Neural cell (in vitro differentiated cells): Measurements from ENCODE around the gene PTPN3. TPM values are rescaled to one million over a fixed set of nuclear protein-coding genes. Genes with fewer than 3 reads are reported as not detected.

Source experiments
- H2AFZ ChIP-seq: fragments of 200-600, 300-800 bp; sonication (generic), shearing (Covaris generic); 2 replicates; pipeline ENCODE4 v1.6.0; 2014; ENCODE audit warnings: low read depth, mild to moderate bottlenecking, antibody characterized with exemption, low read length, moderate library complexity
- H3F3A ChIP-seq: fragments of 200-600 bp; shearing (Covaris generic); 2 replicates; pipeline ENCODE4 v1.6.1; 2016; ENCODE audit warnings: mild to moderate bottlenecking, moderate library complexity, mixed read lengths, antibody characterized with exemption, low read length; ENCODE audit not compliant: insufficient read depth, poor library complexity, severe bottlenecking
- H3K27ac ChIP-seq: fragments of 200-600, 300-800 bp; sonication (generic), shearing (Covaris generic); 2 replicates; pipeline ENCODE4 v1.5.1; 2014; ENCODE audit warnings: mild to moderate bottlenecking, low read length, moderate library complexity
- H3K27me3 ChIP-seq: fragments of 300-800, 200-600 bp; sonication (generic), shearing (Covaris generic); 2 replicates; pipeline ENCODE4 v1.6.0; 2014; ENCODE audit warnings: mild to moderate bottlenecking, low read depth, low read length, moderate library complexity; ENCODE audit not compliant: insufficient read depth
- H3K36me3 ChIP-seq: fragments of 300-800, 200-600 bp; sonication (generic), shearing (Covaris generic); 2 replicates; pipeline ENCODE4 v1.5.1; 2014; ENCODE audit warnings: mild to moderate bottlenecking, antibody characterized with exemption, low read length, moderate library complexity; ENCODE audit not compliant: insufficient read depth
- H3K4me2 ChIP-seq: fragments of 300-800, 200-600 bp; sonication (generic), shearing (Covaris generic); 2 replicates; pipeline ENCODE4 v1.6.0; 2014; ENCODE audit warnings: mild to moderate bottlenecking, low read length
- H3K4me3 ChIP-seq: fragments of 300-800, 200-600 bp; sonication (generic), shearing (Covaris generic); 2 replicates; pipeline ENCODE4 v1.5.1; 2014; ENCODE audit warnings: mild to moderate bottlenecking, low read length, moderate library complexity
- H3K79me2 ChIP-seq: fragments of 200-600 bp; shearing (Covaris generic); replicated peaks from 2 replicates; pipeline ENCODE4 v1.6.0; 2014; ENCODE audit warnings: mild to moderate bottlenecking, low read length, moderate library complexity; ENCODE audit not compliant: insufficient read depth
- H3K9ac ChIP-seq: fragments of 300-800, 200-600 bp; sonication (generic), shearing (Covaris generic); 2 replicates; pipeline ENCODE4 v1.6.1; 2016; ENCODE audit warnings: mild to moderate bottlenecking, low read length, mixed read lengths
- H3K9me2 ChIP-seq: fragments of 200-600 bp; shearing (Covaris generic); 2 replicates; pipeline ENCODE4 v1.6.1; 2016; ENCODE audit warnings: mild to moderate bottlenecking, low read length, mixed read lengths; ENCODE audit not compliant: insufficient read depth
- H3K9me3 ChIP-seq: fragments of 200-600, 300-800 bp; sonication (generic), shearing (Covaris generic); 2 replicates; pipeline ENCODE4 v1.6.1; 2016; ENCODE audit warnings: mild to moderate bottlenecking, mixed run types, low read length, moderate library complexity, mixed read lengths
- H4K20me1 ChIP-seq: fragments of 200-600 bp; shearing (Covaris generic); 2 replicates; pipeline ENCODE4 v1.6.1; 2016; ENCODE audit warnings: mild to moderate bottlenecking, mixed run types; ENCODE audit not compliant: insufficient read depth
- CTCF ChIP-seq: fragments of 450-650 bp; IDR thresholded peaks from 2 replicates; pipeline ENCODE4 v1.5.1; 2014; ENCODE audit warnings: antibody characterized with exemption, mild to moderate bottlenecking, moderate library complexity; ENCODE audit not compliant: poor library complexity, severe bottlenecking
- EP300 ChIP-seq: fragments of 450-650 bp; conservative IDR thresholded peaks from 2 replicates; pipeline ENCODE4 v1.6.1; 2014; ENCODE audit warnings: antibody characterized with exemption, mild to moderate bottlenecking, moderate library complexity; ENCODE audit not compliant: poor library complexity, severe bottlenecking
- EZH2 ChIP-seq: fragments of 200-600, 300-800 bp; shearing (Covaris generic), sonication (generic); IDR thresholded peaks from 2 replicates; pipeline ENCODE4 v1.6.1; 2014; ENCODE audit warnings: antibody characterized with exemption, low read length, borderline replicate concordance, mild to moderate bottlenecking; ENCODE audit not compliant: insufficient read depth, poor library complexity, severe bottlenecking
- MXI1 ChIP-seq: fragments of 450-650 bp; conservative IDR thresholded peaks from 2 replicates; pipeline ENCODE4 v1.6.1; 2014; ENCODE audit warnings: antibody characterized with exemption, mild to moderate bottlenecking; ENCODE audit not compliant: poor library complexity, severe bottlenecking
- POLR2AphosphoS5 ChIP-seq: IDR thresholded peaks from 2 replicates; pipeline ENCODE4 v1.6.1; 2012
- RAD21 ChIP-seq: fragments of 450-650 bp; conservative IDR thresholded peaks from 2 replicates; pipeline ENCODE4 v1.6.1; 2014; ENCODE audit warnings: antibody characterized with exemption, mild to moderate bottlenecking, moderate library complexity
- REST ChIP-seq: IDR thresholded peaks from 2 replicates; pipeline ENCODE4 v1.6.1; 2012; ENCODE audit warnings: borderline replicate concordance
- SMC3 ChIP-seq: fragments of 450-650 bp; conservative IDR thresholded peaks from 2 replicates; pipeline ENCODE4 v1.6.1; 2014; ENCODE audit warnings: antibody characterized with exemption, mild to moderate bottlenecking, moderate library complexity; ENCODE audit not compliant: poor library complexity
- TAF1 ChIP-seq: IDR thresholded peaks from 2 replicates; pipeline ENCODE4 v1.6.1; 2012; ENCODE audit warnings: low read depth
- polyA plus RNA-seq: library from polyadenylated mRNA; depleted of rRNA; stranded (reverse); fragments of >200 nt; gene quantifications from 2 replicates; pipeline ENCODE4 v1.2.3, GENCODE V29; 2014

PTPN3 gene
- polyA plus RNA-seq, 1 donor from 2014 or later, result 3.8 TPM

GRCh38 chr9:109441296-109441695 is 56.8 kb downstream of the PTPN3 start:
- H3K4me3 ChIP-seq, result no peak overlapping the region
- no peaks in the 10 kb centered on the region for H3K36me3 ChIP-seq
- no peaks in the 10 kb centered on the region for H3K79me2 ChIP-seq
- no peak overlapping the region for H3K9ac ChIP-seq
- H3K9me2 ChIP-seq, result no peaks in the 10 kb centered on the region
- TF ChIP-seq POLR2AphosphoS5, result no peak
- TF ChIP-seq SMC3, result no peak
- TF ChIP-seq EP300, result no peak
- no peak for TF ChIP-seq EZH2
- no peak for TF ChIP-seq TAF1
- no peak for TF ChIP-seq CTCF
- TF ChIP-seq REST, result no peak
- TF ChIP-seq RAD21, result no peak
- no peak for TF ChIP-seq MXI1
- H3K27me3 ChIP-seq, result no peaks in the 10 kb centered on the region
- H2AFZ ChIP-seq, result no peak overlapping the region
- H3K27ac ChIP-seq, result no peak overlapping the region
- no peak overlapping the region for H3K4me2 ChIP-seq
- no peaks in the 10 kb centered on the region for H3K9me3 ChIP-seq
- no peaks in the 10 kb centered on the region for H3F3A ChIP-seq
- no peaks in the 10 kb centered on the region for H4K20me1 ChIP-seq

GRCh38 chr9:109440797-109441287 is 57.3 kb downstream of the PTPN3 start:
- no peak overlapping the region for H3K9ac ChIP-seq
- TF ChIP-seq CTCF, result peak; percentile 61
- TF ChIP-seq RAD21, result peak; percentile 29
- TF ChIP-seq SMC3, result no peak
- H3K4me3 ChIP-seq, result no peak overlapping the region
- H3K4me2 ChIP-seq, result no peak overlapping the region
- H3K9me2 ChIP-seq, result no peaks in the 10 kb centered on the region
- no peaks in the 10 kb centered on the region for H3F3A ChIP-seq
- no peaks in the 10 kb centered on the region for H3K9me3 ChIP-seq
- H2AFZ ChIP-seq, result no peak overlapping the region
- no peaks in the 10 kb centered on the region for H3K79me2 ChIP-seq
- no peaks in the 10 kb centered on the region for H3K27me3 ChIP-seq
- no peaks in the 10 kb centered on the region for H3K36me3 ChIP-seq
- no peak overlapping the region for H3K27ac ChIP-seq
- H4K20me1 ChIP-seq, result no peaks in the 10 kb centered on the region
